Muscle of back (tissue), 13 donors: ENCODE results near the gene CGA. TPM values are rescaled to one million over a fixed set of nuclear protein-coding genes. Genes with fewer than 3 reads are reported as not detected.
"Not testable (repeated sequence)": the region's sequence is repeated elsewhere in the genome, so short reads cannot be mapped to it uniquely, and the experiment has no call there.

Experiments used
- DNase-seq, 3 donors: peaks; one replicate each; pipeline versions ENCODE4 v3.0.0 to v3.0.0-alpha.2; 2013
- long read RNA-seq, 9 donors: transcript quantifications; one replicate each; lab custom pipeline, GENCODE V29; 2026
- polyA plus RNA-seq, 10 donors: library from polyadenylated mRNA; unstranded; fragments of 120-200 nt; gene quantifications; one replicate each; pipeline ENCODE4 v1.2.1, GENCODE V29; 2013; ENCODE audit not compliant: insufficient read length in 10 of 10

Gene CGA
- 1 to 10 TPM in 7 of 10 donors, under 1 TPM in 2, not detected in 1; 0.40 to 8.1 (median 3.7) TPM for polyA plus RNA-seq
- long read RNA-seq, donor 1, transcript CGA-204 (4 exons, 1,010 nt), result major isoform, 9 of 14 reads
- long read RNA-seq, donor 1, partial matches to known transcripts, result 5 of 14 reads
- long read RNA-seq, donor 1, other reads (novel, unspliced or antisense), result 0 of 14 reads
- long read RNA-seq, donor 2, result 0 reads
- long read RNA-seq, donor 3, result 0 reads
- long read RNA-seq, donor 4, transcript CGA-204 (4 exons, 1,010 nt), result major isoform, 38 of 38 reads
- long read RNA-seq, donor 4, partial matches to known transcripts, result 0 of 38 reads
- long read RNA-seq, donor 4, other reads (novel, unspliced or antisense), result 0 of 38 reads
- long read RNA-seq, donor 5, result 0 reads
- long read RNA-seq, donor 6, partial matches to known transcripts, result 0 of 1 reads
- long read RNA-seq, donor 6, other reads (novel, unspliced or antisense), result 0 of 1 reads
- long read RNA-seq, donor 7, partial matches to known transcripts, result 0 of 1 reads
- long read RNA-seq, donor 7, other reads (novel, unspliced or antisense), result 0 of 1 reads
- long read RNA-seq, donor 8, transcript CGA-204 (4 exons, 1,010 nt), result major isoform, 44 of 47 reads
- long read RNA-seq, donor 8, partial matches to known transcripts, result 0 of 47 reads
- long read RNA-seq, donor 8, other reads (novel, unspliced or antisense), result 0 of 47 reads
- long read RNA-seq, donor 9, result 0 reads

GRCh38 chr6:87095087-87095509, at the start of gene CGA:
Gene CGA (minus strand): TSS chr6:87095106. CDS start chr6:87088200, 6,906 bp downstream.
- DNase-seq, result no peak

GRCh38 chr6:87139927-87140326, 45.0 kb upstream of the CGA start:
- not testable (repeated sequence) for DNase-seq

GRCh38 chr6:87139236-87139635, 44.3 kb upstream of the CGA start:
- DNase-seq, result peak in 2 of 3 donors; percentile 29 to 36

GRCh38 chr6:87136963-87137362, 42.1 kb upstream of the CGA start:
- DNase-seq, result no peak

GRCh38 chr6:87127737-87128136, 32.8 kb upstream of the CGA start:
- DNase-seq, result no peak

GRCh38 chr6:87126501-87126900, 31.6 kb upstream of the CGA start:
- DNase-seq, result no peak

GRCh38 chr6:87124074-87124473, 29.2 kb upstream of the CGA start:
- DNase-seq, result no peak

GRCh38 chr6:87122477-87122876, 27.6 kb upstream of the CGA start:
- DNase-seq, result no peak

GRCh38 chr6:87118054-87118453, 23.1 kb upstream of the CGA start:
- DNase-seq, result no peak

GRCh38 chr6:87116922-87117321, 22.0 kb upstream of the CGA start:
- no peak for DNase-seq

- no peak for DNase-seq
Measured at GRCh38 chr6:87115402-87116135, 20.7 kb upstream of the CGA start.

- DNase-seq, result no peak
Measured at GRCh38 chr6:87110636-87111035, 15.7 kb upstream of the CGA start.

GRCh38 chr6:87105823-87106222, 10.9 kb upstream of the CGA start:
- peak in 1 of 3 donors; percentile 8 for DNase-seq

GRCh38 chr6:87104667-87105066, 9.8 kb upstream of the CGA start:
- no peak for DNase-seq

- DNase-seq, result no peak
Measured at GRCh38 chr6:87103977-87104601, 9.2 kb upstream of the CGA start.

GRCh38 chr6:87102151-87102621, 7.3 kb upstream of the CGA start:
- DNase-seq, result peak in 2 of 3 donors; percentile 16 to 32

- no peak for DNase-seq
Measured at GRCh38 chr6:87101067-87101466, 6.2 kb upstream of the CGA start.

- no peak for DNase-seq
Measured at GRCh38 chr6:87100216-87100615, 5.3 kb upstream of the CGA start.

- DNase-seq, result no peak
Measured at GRCh38 chr6:87099472-87099871, 4.6 kb upstream of the CGA start.

- DNase-seq, result peak in 1 of 3 donors; percentile 5
Measured at GRCh38 chr6:87094576-87094975, 330 bp downstream of the CGA start.

GRCh38 chr6:87093651-87094050, 1.3 kb downstream of the CGA start:
- DNase-seq, result peak in 1 of 3 donors; percentile 4

GRCh38 chr6:87093199-87093598, 1.7 kb downstream of the CGA start:
- DNase-seq, result no peak
